ENCODE data around the gene TGFA.

- TF ChIP-seq CTCF (IDR thresholded peaks at IDR 0.05): no peak
- no peak for TF ChIP-seq POLR2AphosphoS5 (IDR thresholded peaks at IDR 0.05)
- TF ChIP-seq POLR2A (IDR thresholded peaks at IDR 0.05; ENCODE audit: low read depth): no peak
These were observed 127.3 kb downstream of the TGFA start for GRCh38 chr2:70426341-70426740.

All from esophagus muscularis mucosa (tissue), 3 donors.